ENCODE measurements around the gene CMTR2.

GRCh38 chr16:71255721-71256120 is 33.5 kb downstream of the CMTR2 start:
- no peak for TF ChIP-seq EZH2 (IDR thresholded peaks at IDR 0.05; ENCODE audit: insufficient read depth, poor library complexity, severe bottlenecking)
- no peak for TF ChIP-seq EZH2phosphoT487 (IDR thresholded peaks at IDR 0.05; ENCODE audit: insufficient read depth, low read depth)
